GM18505 (cell line): ENCODE results near the gene CLEC2L.

Source experiments
- ATAC-seq: cut with Tn5 transposase; IDR thresholded peaks from one replicate; pipeline ENCODE4 v1.9.1; 2021; ENCODE audit not compliant: unreplicated experiment
- POLR2A ChIP-seq: IDR thresholded peaks from 4 replicates; pipeline ENCODE4 v1.6.1; 2011; ENCODE audit warnings: borderline replicate concordance; ENCODE audit not compliant: insufficient read depth, insufficient read length; ENCODE audit errors: extremely low read depth

Gene CLEC2L

GRCh38 chr7:139500770-139501138 lies 22.7 kb upstream of the CLEC2L start:
- no peak for ATAC-seq
- no peak for TF ChIP-seq POLR2A

GRCh38 chr7:139502226-139502625 lies 21.3 kb upstream of the CLEC2L start:
- TF ChIP-seq POLR2A: no peak
- no peak for ATAC-seq

DNA sequence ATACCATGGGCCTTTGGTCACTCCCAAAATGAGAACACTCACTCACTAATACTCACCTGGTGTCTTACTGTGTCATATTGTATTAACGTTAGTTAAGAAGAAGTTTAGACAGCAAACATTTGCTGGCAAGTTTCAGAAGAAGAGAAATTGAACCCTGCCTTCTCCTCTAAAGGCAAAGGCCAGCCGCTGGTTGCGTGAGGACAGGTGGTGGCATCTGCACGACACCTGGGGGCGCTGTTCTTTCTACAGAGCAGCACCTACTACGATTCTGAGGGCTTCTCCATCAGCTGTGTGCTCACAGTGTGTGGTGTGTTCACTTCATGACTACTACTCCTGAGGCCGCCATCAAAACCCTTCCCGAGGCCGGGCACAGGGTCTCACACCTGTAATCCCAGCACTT lies 17.9 kb upstream of the CLEC2L start:
- no peak for TF ChIP-seq POLR2A
- no peak for ATAC-seq

GRCh38 chr7:139509535-139509934 lies 13.9 kb upstream of the CLEC2L start:
- no peak for ATAC-seq
- TF ChIP-seq POLR2A: no peak

GRCh38 chr7:139511315-139511714 lies 12.2 kb upstream of the CLEC2L start:
- no peak for ATAC-seq
- no peak for TF ChIP-seq POLR2A

DNA sequence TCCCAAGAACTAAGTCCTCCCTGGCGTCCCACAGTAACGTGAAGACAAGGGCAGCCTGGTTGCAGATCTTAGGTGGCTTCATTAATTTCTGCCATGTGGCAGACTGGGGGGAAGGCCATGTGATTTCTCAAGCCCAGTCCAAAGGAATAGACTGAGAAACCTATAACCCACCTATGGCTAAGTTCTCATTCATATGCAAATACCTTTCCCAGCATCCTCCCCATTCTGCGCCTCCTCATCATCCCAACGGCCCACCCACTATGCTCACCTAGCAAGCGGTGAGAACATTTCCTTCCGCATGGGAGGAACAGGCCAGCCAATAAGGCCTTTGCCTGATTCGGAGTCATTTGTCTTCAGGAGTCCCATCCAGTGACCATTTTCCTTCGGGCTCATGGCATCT lies 8.2 kb upstream of the CLEC2L start:
- no peak for ATAC-seq
- TF ChIP-seq POLR2A: no peak

DNA sequence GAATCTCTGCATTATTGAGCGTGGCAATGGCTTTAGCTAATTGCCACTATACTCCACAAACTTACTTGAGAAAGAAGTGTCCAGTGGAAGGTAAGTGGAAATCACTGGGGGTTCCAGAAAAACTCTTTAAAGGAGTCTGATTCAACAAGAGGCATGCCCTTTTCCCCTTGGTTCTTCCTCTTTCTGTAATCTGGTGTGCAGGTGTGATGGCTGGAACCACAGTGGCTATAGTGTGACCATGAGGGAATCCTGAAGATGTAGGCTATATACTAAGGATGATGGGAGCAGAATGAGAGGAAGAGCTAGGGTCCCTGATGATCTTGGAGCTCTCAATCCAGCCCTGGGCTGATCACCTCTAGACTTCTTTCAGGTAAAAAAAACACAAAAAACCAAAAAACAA lies 2.0 kb upstream of the CLEC2L start:
- no peak for TF ChIP-seq POLR2A
- no peak for ATAC-seq

DNA sequence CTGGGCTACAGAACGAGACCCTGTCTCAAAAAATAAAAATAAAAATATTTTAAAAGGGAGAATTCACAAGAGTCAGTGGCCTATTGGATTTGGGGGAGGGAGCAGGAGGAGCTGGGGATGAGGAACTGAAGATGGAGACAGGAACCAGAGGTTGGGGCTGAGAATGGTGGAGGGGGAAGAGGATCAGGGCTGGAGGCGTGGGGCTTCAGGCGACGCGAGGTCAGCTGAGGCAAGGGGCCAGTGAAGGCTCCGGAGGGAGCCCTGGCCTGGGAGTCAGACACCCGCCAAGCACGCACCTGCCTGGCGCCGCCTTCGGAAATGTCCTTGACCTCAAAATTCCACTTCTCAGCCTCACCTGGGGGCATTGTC lies 671 bp upstream of the CLEC2L start:
- no peak for TF ChIP-seq POLR2A
- ATAC-seq: no peak

DNA sequence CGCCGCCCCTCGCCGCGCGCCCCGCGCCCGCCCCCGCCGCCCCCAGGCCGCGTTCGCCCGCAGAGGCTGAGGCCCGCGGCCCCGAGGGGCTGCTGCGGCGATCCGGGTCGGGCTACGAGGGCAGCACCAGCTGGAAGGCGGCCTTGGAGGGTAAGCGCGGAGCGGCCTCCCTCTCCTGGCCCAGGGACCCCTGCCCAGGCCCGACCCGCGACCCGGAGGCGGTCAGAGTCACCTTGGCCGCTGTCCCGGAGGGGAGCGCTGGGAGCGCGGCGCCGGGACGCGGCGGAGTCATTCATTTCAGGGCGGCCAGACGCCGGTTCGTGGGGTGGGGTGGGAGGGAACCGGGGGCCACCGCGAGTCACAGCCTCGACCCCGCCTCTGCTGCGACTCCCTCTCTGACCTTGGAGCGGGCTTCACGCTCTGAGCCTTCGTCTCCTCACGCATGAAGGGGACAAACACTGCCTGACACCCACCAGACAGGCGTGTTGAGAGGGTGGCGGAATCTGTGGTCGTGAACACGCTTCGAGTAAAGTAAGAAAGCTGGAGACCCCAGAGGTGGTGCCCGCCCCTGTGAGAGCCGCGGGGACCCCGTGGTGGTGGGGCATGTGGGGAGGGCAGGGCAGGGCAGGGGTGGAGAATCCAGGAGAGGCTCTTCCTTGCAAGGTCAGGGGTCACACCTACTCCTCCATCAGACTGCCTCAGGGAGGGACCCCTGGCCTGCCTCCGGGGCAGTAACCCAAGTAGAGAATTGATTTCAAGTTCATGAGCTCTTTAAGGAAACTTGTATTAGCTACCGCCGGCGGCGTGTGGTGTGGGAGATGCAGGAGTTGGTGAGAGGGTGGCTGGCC lies 707 bp downstream of the CLEC2L start:
- ATAC-seq: no peak
- TF ChIP-seq POLR2A: no peak

- TF ChIP-seq POLR2A: no peak
- ATAC-seq: no peak
Measured at GRCh38 chr7:139525239-139525638, 1.8 kb downstream of the CLEC2L start.

DNA sequence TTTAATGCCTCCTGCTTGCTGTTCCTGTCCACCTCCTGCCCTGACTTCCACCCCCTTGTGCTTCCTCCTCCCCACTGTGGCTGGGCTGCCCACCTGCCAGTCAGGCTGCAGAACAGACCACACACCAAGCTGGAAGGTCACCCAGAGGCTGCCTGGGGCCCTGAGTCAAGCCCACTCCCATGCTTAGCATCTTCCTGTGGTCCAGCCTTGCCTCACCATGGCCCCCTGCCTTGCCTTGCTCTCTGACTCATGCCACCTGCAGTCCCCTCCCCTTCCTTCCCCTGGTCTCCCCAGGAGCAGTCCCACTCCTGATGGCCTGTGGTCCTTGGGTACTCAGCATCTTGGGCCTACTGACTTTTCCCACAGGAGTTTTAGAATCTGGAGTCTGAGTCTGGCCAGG lies 2.3 kb downstream of the CLEC2L start:
- no peak for ATAC-seq
- no peak for TF ChIP-seq POLR2A

DNA sequence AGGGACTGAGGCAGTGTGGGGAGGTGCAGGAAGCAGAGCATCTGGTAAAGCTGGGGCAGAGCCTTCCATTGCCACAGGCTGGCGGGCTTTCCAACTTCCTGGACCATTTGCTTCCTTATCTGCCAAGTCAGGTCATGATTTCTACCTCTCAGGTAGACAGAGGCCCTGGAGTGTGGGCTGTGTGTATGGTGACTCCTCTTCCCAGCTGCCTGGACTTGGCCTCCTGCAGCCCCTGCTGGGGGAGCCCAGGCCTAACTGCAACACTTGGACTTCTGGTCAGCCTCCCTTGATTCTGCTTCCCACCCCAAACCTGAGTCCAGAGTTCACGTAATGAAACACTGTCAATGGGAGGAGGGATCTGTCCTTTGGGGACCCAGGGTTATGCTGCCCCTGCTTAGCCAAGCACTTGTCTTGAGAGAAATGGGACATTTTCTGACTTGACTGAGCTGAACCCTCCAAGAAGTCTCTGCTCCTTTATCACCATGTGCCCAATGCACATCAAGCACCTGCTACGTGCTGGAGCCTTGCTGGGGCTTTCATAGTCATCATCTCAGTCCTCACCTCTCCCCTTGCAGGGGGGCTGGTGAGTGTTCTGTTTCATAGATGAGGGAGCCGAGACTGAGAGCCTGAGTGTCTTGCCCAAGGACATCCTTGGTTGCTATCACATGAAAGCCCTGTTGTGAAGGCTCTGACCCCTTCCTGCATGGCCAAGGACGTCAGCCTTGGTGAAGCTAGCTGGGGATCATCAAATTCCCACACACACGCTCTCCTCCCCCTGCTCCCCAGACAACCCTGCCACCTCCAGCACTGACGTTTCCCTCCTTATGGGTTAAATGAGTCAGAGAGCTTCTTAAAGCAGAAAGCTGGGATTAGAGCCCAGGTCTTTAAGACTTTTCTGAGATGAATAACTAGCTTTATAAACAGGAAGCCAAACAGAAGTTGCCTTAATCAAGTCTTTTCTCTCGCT lies 3.4 kb downstream of the CLEC2L start:
- ATAC-seq: no peak

GRCh38 chr7:139531094-139531493 lies 7.6 kb downstream of the CLEC2L start:
- no peak for ATAC-seq
- no peak for TF ChIP-seq POLR2A

More for the DNA sequence above, 3.4 kb downstream of the CLEC2L start:
- TF ChIP-seq POLR2A: no peak
